ENCODE results near the gene B3GNT2. TPM values are rescaled to one million over a fixed set of nuclear protein-coding genes. Genes with fewer than 3 reads are reported as not detected.

Gene B3GNT2
- total RNA-seq, 3 donors from 2014 or later (not counting 1 experiment from before 2014, with no cell fraction given), result 51.9 to 68.0 (median 54.0) TPM

- H3K9me3 ChIP-seq (ENCODE audit: control insufficient read depth, insufficient read depth, low read length), result no peaks in the 10 kb centered on the region
- H3K4me1 Mint-ChIP-seq, result no peaks in the 10 kb centered on the region
- H3K27me3 Mint-ChIP-seq (ENCODE audit: low read depth in 2 of 2), result no peaks in the 10 kb centered on the region
- no peaks in the 10 kb centered on the region for H3K36me3 ChIP-seq (ENCODE audit: control insufficient read depth, insufficient read depth, low read length)
- no peak for TF ChIP-seq CTCF (IDR thresholded peaks at IDR 0.05)
- no peaks in the 10 kb centered on the region for H3K4me1 ChIP-seq (ENCODE audit: control insufficient read depth, insufficient read depth, low read length)
- no peaks in the 10 kb centered on the region for H3K36me3 Mint-ChIP-seq
- 75% methylated on average over 4 of the region's 6 CpGs for WGBS (ENCODE audit: insufficient coverage)
- H3K4me3 Mint-ChIP-seq, result no peak overlapping the region
- H3K27ac Mint-ChIP-seq, result no peak overlapping the region
- intact Hi-C loops (cut with micrococcal nuclease), result no loop called here
- H3K4me3 ChIP-seq (ENCODE audit: low read length), result no peak overlapping the region
- H3K27me3 ChIP-seq (ENCODE audit: control insufficient read depth, insufficient read depth, low read length), result no peaks in the 10 kb centered on the region
- DNase-seq (no peak), ATAC-seq (no peak)
- H3K9me3 Mint-ChIP-seq, result no peaks in the 10 kb centered on the region
- no peak overlapping the region for H3K27ac ChIP-seq (ENCODE audit: low read length)
Measured at GRCh38 chr2:62263076-62263715, 67.3 kb downstream of the B3GNT2 start.

GRCh38 chr2:62264186-62264585 lies 68.3 kb downstream of the B3GNT2 start:
- 60% methylated on average over 2 of the region's 3 CpGs for WGBS (ENCODE audit: insufficient coverage)
- Histone ChIP-seq H3K27ac (ENCODE audit: low read length) (no peak overlapping the region), H3K27me3 (ENCODE audit: control insufficient read depth, insufficient read depth, low read length) (no peaks in the 10 kb centered on the region), H3K36me3 (ENCODE audit: control insufficient read depth, insufficient read depth, low read length) (no peaks in the 10 kb centered on the region), H3K4me1 (ENCODE audit: control insufficient read depth, insufficient read depth, low read length) (no peaks in the 10 kb centered on the region), H3K4me3 (ENCODE audit: low read length) (no peak overlapping the region), H3K9me3 (ENCODE audit: control insufficient read depth, insufficient read depth, low read length) (no peaks in the 10 kb centered on the region)
- Mint-ChIP-seq H3K4me3 (no peak overlapping the region), H3K36me3 (no peaks in the 10 kb centered on the region), H3K27me3 (ENCODE audit: low read depth in 2 of 2) (no peaks in the 10 kb centered on the region), H3K4me1 (no peaks in the 10 kb centered on the region), H3K27ac (no peak overlapping the region), H3K9me3 (no peaks in the 10 kb centered on the region)
- DNase-seq (no peak), ATAC-seq (no peak)
- no peak for TF ChIP-seq CTCF (IDR thresholded peaks at IDR 0.05)
- intact Hi-C loops (cut with micrococcal nuclease), result no loop called here

- Histone ChIP-seq H3K27ac (ENCODE audit: low read length) (no peak overlapping the region), H3K4me3 (ENCODE audit: low read length) (no peak overlapping the region), H3K27me3 (ENCODE audit: control insufficient read depth, insufficient read depth, low read length) (no peaks in the 10 kb centered on the region), H3K9me3 (ENCODE audit: control insufficient read depth, insufficient read depth, low read length) (no peaks in the 10 kb centered on the region), H3K36me3 (ENCODE audit: control insufficient read depth, insufficient read depth, low read length) (no peaks in the 10 kb centered on the region), H3K4me1 (ENCODE audit: control insufficient read depth, insufficient read depth, low read length) (no peaks in the 10 kb centered on the region)
- DNase-seq (no peak), ATAC-seq (no peak)
- H3K36me3 Mint-ChIP-seq, result no peaks in the 10 kb centered on the region
- no peak overlapping the region for H3K27ac Mint-ChIP-seq
- no peaks in the 10 kb centered on the region for H3K27me3 Mint-ChIP-seq (ENCODE audit: low read depth in 2 of 2)
- TF ChIP-seq CTCF (IDR thresholded peaks at IDR 0.05), result no peak
- no peaks in the 10 kb centered on the region for H3K4me1 Mint-ChIP-seq
- intact Hi-C loops (cut with micrococcal nuclease), result no loop called here
- no peak overlapping the region for H3K4me3 Mint-ChIP-seq
- H3K9me3 Mint-ChIP-seq, result no peaks in the 10 kb centered on the region
- WGBS (ENCODE audit: insufficient coverage), result 70% methylated on average over 4 of the region's 4 CpGs
Measured at GRCh38 chr2:62265106-62265505, 69.2 kb downstream of the B3GNT2 start.

GRCh38 chr2:62266433-62267038 lies 70.6 kb downstream of the B3GNT2 start:
- TF ChIP-seq CTCF (IDR thresholded peaks at IDR 0.05), result no peak
- H3K4me1 Mint-ChIP-seq, result no peaks in the 10 kb centered on the region
- intact Hi-C loops (cut with micrococcal nuclease), result no loop called here
- Histone ChIP-seq H3K4me3 (ENCODE audit: low read length) (no peak overlapping the region), H3K27ac (ENCODE audit: low read length) (no peak overlapping the region), H3K9me3 (ENCODE audit: control insufficient read depth, insufficient read depth, low read length) (no peaks in the 10 kb centered on the region), H3K4me1 (ENCODE audit: control insufficient read depth, insufficient read depth, low read length) (no peaks in the 10 kb centered on the region), H3K36me3 (ENCODE audit: control insufficient read depth, insufficient read depth, low read length) (no peaks in the 10 kb centered on the region), H3K27me3 (ENCODE audit: control insufficient read depth, insufficient read depth, low read length) (no peaks in the 10 kb centered on the region)
- no peaks in the 10 kb centered on the region for H3K27me3 Mint-ChIP-seq (ENCODE audit: low read depth in 2 of 2)
- DNase-seq (no peak), ATAC-seq (no peak)
- H3K9me3 Mint-ChIP-seq, result no peaks in the 10 kb centered on the region
- WGBS (ENCODE audit: insufficient coverage), result 88% methylated on average over 5 of the region's 7 CpGs
- no peak overlapping the region for H3K27ac Mint-ChIP-seq
- H3K4me3 Mint-ChIP-seq, result no peak overlapping the region
- H3K36me3 Mint-ChIP-seq, result no peaks in the 10 kb centered on the region

All from natural killer cell (primary cell).